Measurements from ENCODE around the gene CMSS1. TPM values are rescaled to one million over a fixed set of nuclear protein-coding genes. Genes with fewer than 3 reads are reported as not detected.
A peak's percentile ranks its signal among the peaks of the same experiment; 100 is the strongest.

Gene CMSS1
- total and polyA plus RNA-seq, 12 donors, result 16.2 to 75.6 (median 33.0) TPM

- H3K4me3 ChIP-seq, result no peak overlapping the region
- no peaks in the 10 kb centered on the region for H3K36me3 ChIP-seq (replicated peaks in 1 of 2)
- peak in 1 of 7 donors; percentile 15 for DNase-seq
- H3K9me3 ChIP-seq (replicated peaks in 1 of 3), result no peaks in the 10 kb centered on the region
- no peak for TF ChIP-seq POLR2A (IDR thresholded peaks at IDR 0.05)
- TF ChIP-seq CTCF (IDR thresholded peaks at IDR 0.05), result no peak
- H3K4me1 ChIP-seq (replicated peaks in 1 of 2), result no peaks in the 10 kb centered on the region
- intact Hi-C loops (cut with DNase I), result no loop called here
- no peak overlapping the region for H3K27ac ChIP-seq
- WGBS, 4 donors, result 29 to 50% (median 47%) methylated on average over 1 of the region's 1 CpG
- no peaks in the 10 kb centered on the region for H3K27me3 ChIP-seq
These were observed 35.2 kb downstream of the CMSS1 start for GRCh38 chr3:99852851-99853250.

- TF ChIP-seq POLR2A (IDR thresholded peaks at IDR 0.05) (no peak), CTCF (IDR thresholded peaks at IDR 0.05) (no peak)
- Histone ChIP-seq H3K4me3 (no peak overlapping the region), H3K27me3 (no peaks in the 10 kb centered on the region), H3K9me3 (replicated peaks in 1 of 3) (no peaks in the 10 kb centered on the region), H3K4me1 (replicated peaks in 1 of 2) (peaks cover 0 to 5% of the 10 kb centered on the region in 2 donors), H3K27ac (no peak overlapping the region), H3K36me3 (replicated peaks in 1 of 2) (no peaks in the 10 kb centered on the region)
- WGBS, 4 donors, result 78 to 96% (median 82%) methylated on average over 1 of the region's 1 CpG
- no peak for DNase-seq
- intact Hi-C loops (cut with DNase I), result no loop called here
These were observed 37.2 kb downstream of the CMSS1 start for GRCh38 chr3:99854756-99855298.

DNA sequence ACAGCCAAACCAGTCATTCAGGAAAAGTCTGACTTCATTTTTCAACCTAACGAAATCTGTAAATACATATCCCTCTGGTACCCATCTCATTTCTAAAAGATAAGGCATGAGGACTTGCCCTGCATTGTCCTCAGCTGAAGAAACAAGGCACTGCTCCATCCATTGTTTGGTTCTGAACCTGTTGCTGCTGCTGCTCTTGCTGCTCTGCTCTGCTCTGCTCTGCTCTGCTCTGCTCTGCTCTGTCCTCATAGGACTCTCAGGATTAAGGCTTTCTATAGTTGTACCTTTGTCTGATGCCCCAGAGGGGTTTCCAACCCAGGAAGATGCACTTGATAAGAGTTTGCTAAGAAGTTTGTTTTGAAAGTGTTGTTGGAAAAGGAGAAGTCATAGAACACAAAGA lies 38.2 kb downstream of the CMSS1 start:
- TF ChIP-seq POLR2A (IDR thresholded peaks at IDR 0.05) (no peak), CTCF (IDR thresholded peaks at IDR 0.05) (no peak)
- H3K36me3 ChIP-seq (replicated peaks in 1 of 2), result no peaks in the 10 kb centered on the region
- no peaks in the 10 kb centered on the region for H3K9me3 ChIP-seq (replicated peaks in 1 of 3)
- no peak for DNase-seq
- peaks cover 6 to 12% of the 10 kb centered on the region in 2 donors for H3K4me1 ChIP-seq (replicated peaks in 1 of 2)
- 92 to 97% (median 93%) methylated on average over 1 of the region's 1 CpG for WGBS, 4 donors
- intact Hi-C loops (cut with DNase I), result no loop called here
- no peaks in the 10 kb centered on the region for H3K27me3 ChIP-seq
- no peak overlapping the region for H3K4me3 ChIP-seq
- H3K27ac ChIP-seq, result no peak overlapping the region

DNA sequence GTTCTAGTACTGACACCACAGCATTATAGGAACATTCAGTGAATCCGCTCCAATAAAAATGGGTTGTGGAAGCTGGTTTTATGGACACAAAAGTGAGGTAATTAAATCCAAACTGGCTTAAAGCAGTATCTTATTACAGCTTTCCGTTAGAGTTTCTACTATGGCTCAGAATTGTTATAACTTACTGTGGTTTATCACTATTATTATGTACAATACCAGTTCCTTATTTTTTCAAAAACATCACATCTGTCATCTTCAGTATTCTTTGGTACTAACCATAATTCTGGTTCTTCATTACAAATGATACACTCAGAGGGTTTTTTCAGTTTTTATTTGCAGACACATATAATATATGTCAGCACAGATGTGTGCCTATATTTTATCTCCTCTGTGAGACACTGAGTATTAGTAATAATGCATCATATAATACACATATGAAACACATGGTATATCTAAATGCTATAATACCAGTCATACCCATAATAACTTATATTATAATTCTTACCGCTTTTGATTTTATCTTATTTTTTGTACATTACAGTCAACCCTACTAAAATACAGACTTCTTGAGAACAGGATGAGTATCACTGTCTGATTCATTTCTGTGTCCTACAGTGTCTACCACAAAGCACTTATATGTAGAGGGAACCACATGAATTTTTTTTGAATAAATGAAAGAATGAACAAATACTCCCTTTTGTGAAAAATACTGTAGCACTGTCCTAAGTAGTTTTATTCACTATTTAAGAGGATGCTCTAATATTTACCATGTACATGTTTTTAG lies 39.0 kb downstream of the CMSS1 start:
- TF ChIP-seq CTCF (IDR thresholded peaks at IDR 0.05), result no peak
- TF ChIP-seq POLR2A (IDR thresholded peaks at IDR 0.05), result no peak
- H3K27ac ChIP-seq, result no peak overlapping the region
- H3K36me3 ChIP-seq (replicated peaks in 1 of 2), result no peaks in the 10 kb centered on the region
- H3K4me3 ChIP-seq, result no peak overlapping the region
- H3K4me1 ChIP-seq (replicated peaks in 1 of 2), result peaks cover 6 to 12% of the 10 kb centered on the region in 2 donors
- no peak for DNase-seq
- H3K9me3 ChIP-seq (replicated peaks in 1 of 3), result no peaks in the 10 kb centered on the region
- H3K27me3 ChIP-seq, result no peaks in the 10 kb centered on the region
- intact Hi-C loops (cut with DNase I), result no loop called here
- WGBS, 4 donors, result 91 to 96% (median 93%) methylated on average over 3 of the region's 3 CpGs

Measured in adrenal gland (tissue), 12 donors.